HepG2 (cell line): ENCODE results near the gene LRRC74B.

Experiments
- EP300 ChIP-seq, 3 experiments: sonication (generic) in 1 of 3; formaldehyde crosslinking in 1 of 3; IDR thresholded peaks; 2 replicates each; pipeline versions ENCODE4 v1.5.1 to v1.6.1; 2011 to 2020; ENCODE audit warnings: low read depth in 2 of 3, low read length in 2 of 3, borderline replicate concordance in 1 of 3, improper control_type of control experiment in 1 of 3, mild to moderate bottlenecking in 1 of 3, missing genetic modification reagents in 1 of 3, moderate library complexity in 1 of 3
- GFI1 ChIP-seq: sonication (generic); formaldehyde crosslinking; IDR thresholded peaks from 2 replicates; pipeline ENCODE4 v1.5.0; 2020; ENCODE audit warnings: missing genetic modification reagents, mild to moderate bottlenecking, borderline replicate concordance
- RBAK ChIP-seq: sonication (generic); formaldehyde crosslinking; IDR thresholded peaks from 2 replicates; pipeline ENCODE4 v1.5.1; 2020; ENCODE audit warnings: mild to moderate bottlenecking, missing genetic modification reagents
- ZBTB1 ChIP-seq: sonication (generic); formaldehyde crosslinking; IDR thresholded peaks from 2 replicates; pipeline ENCODE4 v1.4.0; 2020; ENCODE audit warnings: missing genetic modification reagents, borderline replicate concordance
- ZFP37 ChIP-seq: sonication (generic); formaldehyde crosslinking; IDR thresholded peaks from 2 replicates; pipeline ENCODE4 v1.4.0; 2020; ENCODE audit warnings: missing genetic modification reagents, borderline replicate concordance
- ZNF224 ChIP-seq: sonication (generic); formaldehyde crosslinking; IDR thresholded peaks from 2 replicates; pipeline ENCODE4 v1.5.0; 2020; ENCODE audit warnings: mild to moderate bottlenecking, missing genetic modification reagents
- ZNF512B ChIP-seq: sonication (generic); formaldehyde crosslinking; IDR thresholded peaks from 2 replicates; pipeline ENCODE4 v1.5.1; 2020; ENCODE audit warnings: missing genetic modification reagents, mild to moderate bottlenecking, borderline replicate concordance
- ZNF777 ChIP-seq: sonication (generic); formaldehyde crosslinking; IDR thresholded peaks from 2 replicates; pipeline ENCODE4 v1.4.0; 2020; ENCODE audit warnings: missing genetic modification reagents
- ZNF792 ChIP-seq: IDR thresholded peaks from 2 replicates; pipeline ENCODE4 v1.6.1; 2016
- ZSCAN20 ChIP-seq: sonication (generic); formaldehyde crosslinking; IDR thresholded peaks from 2 replicates; pipeline ENCODE4 v1.4.0; 2020; ENCODE audit warnings: missing genetic modification reagents, mild to moderate bottlenecking, borderline replicate concordance

GRCh38 chr22:21073482-21073881 lies 27.7 kb downstream of the LRRC74B start:
- TF ChIP-seq ZBTB1 (no peak), GFI1 (CRISPR knock-in tag) (no peak), EP300 (IDR thresholded peaks at IDR 0.05; ENCODE audit: low read depth in 2 of 2, low read length in 2 of 2) (no peak), EP300 (CRISPR knock-in tag; IDR thresholded peaks at IDR 0.05; ENCODE audit: borderline replicate concordance) (no peak), RBAK (no peak), ZNF224 (no peak), ZNF777 (CRISPR knock-in tag) (no peak), ZNF792 (CRISPR knock-in tag) (no peak), ZSCAN20 (CRISPR knock-in tag) (no peak), ZNF512B (CRISPR knock-in tag) (no peak), ZFP37 (CRISPR knock-in tag) (no peak)
